GM19043 (cell line): Measurements from ENCODE around the gene LENEP.

Experiments
- ATAC-seq: cut with Tn5 transposase; IDR thresholded peaks from one replicate; pipeline ENCODE4 v1.9.1; 2021; ENCODE audit warnings: low read depth; ENCODE audit not compliant: unreplicated experiment

Gene LENEP

GRCh38 chr1:155008015-155008941 is 14.9 kb downstream of the LENEP start:
- ATAC-seq: no peak

- ATAC-seq: no peak
These were observed 15.9 kb downstream of the LENEP start for GRCh38 chr1:155009221-155009711.

- ATAC-seq: no peak
These were observed 16.4 kb downstream of the LENEP start for GRCh38 chr1:155009742-155010141.

GRCh38 chr1:155010211-155010918 is 17.0 kb downstream of the LENEP start:
- no peak for ATAC-seq

GRCh38 chr1:155011004-155011416 is 17.6 kb downstream of the LENEP start:
- ATAC-seq: no peak

- ATAC-seq: no peak
These were observed 18.1 kb downstream of the LENEP start for GRCh38 chr1:155011437-155012025.

GRCh38 chr1:155012026-155012546 is 18.7 kb downstream of the LENEP start:
- ATAC-seq: no peak

- ATAC-seq: no peak
These were observed 19.6 kb downstream of the LENEP start for GRCh38 chr1:155012776-155013602.

- ATAC-seq: no peak
These were observed 20.2 kb downstream of the LENEP start for GRCh38 chr1:155013632-155014031.

- ATAC-seq: no peak
These were observed 21.5 kb downstream of the LENEP start for GRCh38 chr1:155014709-155015508.

- no peak for ATAC-seq
These were observed 22.3 kb downstream of the LENEP start for GRCh38 chr1:155015527-155016230.

- no peak for ATAC-seq
These were observed 22.9 kb downstream of the LENEP start for GRCh38 chr1:155016231-155016831.

- no peak for ATAC-seq
These were observed 23.9 kb downstream of the LENEP start for GRCh38 chr1:155017041-155017945.

- ATAC-seq: no peak
These were observed 24.5 kb downstream of the LENEP start for GRCh38 chr1:155017946-155018316.

- ATAC-seq: no peak
These were observed 25.4 kb downstream of the LENEP start for GRCh38 chr1:155018617-155019348.

- no peak for ATAC-seq
These were observed 26.2 kb downstream of the LENEP start for GRCh38 chr1:155019377-155020245.
